Smooth muscle cell (in vitro differentiated cells): ENCODE data around the gene TEPSIN. TPM values are rescaled to one million over a fixed set of nuclear protein-coding genes. Genes with fewer than 3 reads are reported as not detected.

Source experiments
- DNase-seq: peaks from one replicate; lab custom pipeline; 2025; ENCODE audit not compliant: unreplicated experiment; lab: John Stamatoyannopoulos, UW
- H2AFZ ChIP-seq: fragments of 200-600 bp; sonication (generic); 2 replicates; pipeline ENCODE4 v1.6.0; 2016; ENCODE audit warnings: antibody characterized with exemption, low read depth, mild to moderate bottlenecking
- H3F3A ChIP-seq: fragments of 200-600 bp; sonication (generic); 2 replicates; pipeline ENCODE4 v1.6.0; 2017; ENCODE audit warnings: antibody characterized with exemption, low read depth
- H3K27ac ChIP-seq: fragments of 200-600 bp; sonication (generic); 2 replicates; pipeline ENCODE4 v1.5.1; 2016; ENCODE audit warnings: low read depth, mild to moderate bottlenecking
- H3K27me3 ChIP-seq: fragments of 200-600 bp; sonication (generic); 2 replicates; pipeline ENCODE4 v1.6.1; 2016; ENCODE audit warnings: low read depth, mild to moderate bottlenecking
- H3K36me3 ChIP-seq: fragments of 200-600 bp; sonication (generic); 2 replicates; pipeline ENCODE4 v1.5.1; 2016; ENCODE audit warnings: low read depth
- H3K4me1 ChIP-seq: fragments of 200-600 bp; sonication (generic); 2 replicates; pipeline ENCODE4 v1.5.1; 2016; ENCODE audit warnings: low read depth
- H3K4me2 ChIP-seq: fragments of 200-600 bp; sonication (generic); 2 replicates; pipeline ENCODE4 v1.6.0; 2016; ENCODE audit warnings: mild to moderate bottlenecking
- H3K4me3 ChIP-seq: fragments of 200-600 bp; sonication (generic); 2 replicates; pipeline ENCODE4 v1.5.1; 2016; ENCODE audit warnings: mild to moderate bottlenecking
- H3K79me2 ChIP-seq: fragments of 200-600 bp; sonication (generic); 2 replicates; pipeline ENCODE4 v1.6.0; 2016; ENCODE audit warnings: low read depth, mild to moderate bottlenecking
- H3K9ac ChIP-seq: fragments of 200-600 bp; sonication (generic); 2 replicates; pipeline ENCODE4 v1.6.0; 2016; ENCODE audit warnings: low read depth
- H3K9me3 ChIP-seq: fragments of 200-600 bp; sonication (generic); replicated peaks from 2 replicates; pipeline ENCODE4 v1.5.1; 2016; ENCODE audit warnings: low read depth
- H4K20me1 ChIP-seq: fragments of 200-600 bp; sonication (generic); 2 replicates; pipeline ENCODE4 v1.6.0; 2016; ENCODE audit warnings: low read depth
- CTCF ChIP-seq: fragments of 200-600 bp; sonication (generic); IDR thresholded peaks from 2 replicates; pipeline ENCODE4 v1.5.1; 2017; ENCODE audit warnings: borderline replicate concordance, mild to moderate bottlenecking, antibody characterized with exemption; ENCODE audit not compliant: insufficient read depth, poor library complexity, severe bottlenecking
- WGBS: methylation state at CpG from one replicate; pipeline ENCODE4 v1.1.7; 2016; ENCODE audit warnings: low lambda C conversion rate; 5-methylcytosine and 5-hydroxymethylcytosine counted together
- polyA plus RNA-seq: library from polyadenylated mRNA; unstranded; fragments of >200 nt; fragmentation: Nextera tagmentation; extraction: Ambion mirVana; gene quantifications from 2 replicates; pipeline ENCODE4 v1.2.1, GENCODE V29; 2016
- total RNA-seq: library from RNA; depleted of rRNA; stranded (reverse); fragments of >200 nt; gene quantifications from 2 replicates; pipeline ENCODE4 v1.2.3, GENCODE V29; 2014

The TEPSIN gene
- total and polyA plus RNA-seq, 2 experiments from 2014 or later, result 9.8 to 18.6 TPM

- Histone ChIP-seq H3K79me2 (no peaks in the 10 kb centered on the region), H3K27me3 (no peaks in the 10 kb centered on the region), H3F3A (no peaks in the 10 kb centered on the region), H3K4me1 (no peaks in the 10 kb centered on the region), H3K27ac (no peak overlapping the region), H2AFZ (no peak overlapping the region), H3K36me3 (no peaks in the 10 kb centered on the region), H3K9ac (no peak overlapping the region), H3K4me2 (no peak overlapping the region), H3K9me3 (no peaks in the 10 kb centered on the region), H3K4me3 (no peak overlapping the region), H4K20me1 (peaks cover 16% of the 10 kb centered on the region)
- WGBS, result 98% methylated on average over 14 of the region's 14 CpGs
- no peak for TF ChIP-seq CTCF
- no peak for DNase-seq
Measured at GRCh38 chr17:81274471-81274855, 35.6 kb upstream of the TEPSIN start.

GRCh38 chr17:81273698-81274470 lies 35.0 kb upstream of the TEPSIN start:
- no peak overlapping the region for H3K9ac ChIP-seq
- no peak for TF ChIP-seq CTCF
- H3K4me1 ChIP-seq, result no peaks in the 10 kb centered on the region
- no peaks in the 10 kb centered on the region for H3F3A ChIP-seq
- no peak overlapping the region for H3K27ac ChIP-seq
- H3K36me3 ChIP-seq, result no peaks in the 10 kb centered on the region
- peaks cover 12% of the 10 kb centered on the region for H4K20me1 ChIP-seq
- H3K27me3 ChIP-seq, result no peaks in the 10 kb centered on the region
- WGBS, result 98% methylated on average over 31 of the region's 31 CpGs
- H2AFZ ChIP-seq, result no peak overlapping the region
- DNase-seq, result no peak
- H3K79me2 ChIP-seq, result no peaks in the 10 kb centered on the region
- H3K4me3 ChIP-seq, result no peak overlapping the region
- no peaks in the 10 kb centered on the region for H3K9me3 ChIP-seq
- no peak overlapping the region for H3K4me2 ChIP-seq

GRCh38 chr17:81272616-81273015 lies 33.8 kb upstream of the TEPSIN start:
- 96% methylated on average over 12 of the region's 12 CpGs for WGBS
- Histone ChIP-seq H3K79me2 (no peaks in the 10 kb centered on the region), H3K9me3 (no peaks in the 10 kb centered on the region), H3K4me1 (no peaks in the 10 kb centered on the region), H3K27me3 (no peaks in the 10 kb centered on the region), H2AFZ (no peak overlapping the region), H3K36me3 (no peaks in the 10 kb centered on the region), H3F3A (no peaks in the 10 kb centered on the region), H3K4me3 (no peak overlapping the region), H3K4me2 (no peak overlapping the region), H3K9ac (no peak overlapping the region), H3K27ac (no peak overlapping the region), H4K20me1 (peaks cover 17% of the 10 kb centered on the region)
- no peak for DNase-seq
- no peak for TF ChIP-seq CTCF

GRCh38 chr17:81271226-81271625 lies 32.4 kb upstream of the TEPSIN start:
- Histone ChIP-seq H3K79me2 (no peaks in the 10 kb centered on the region), H3K4me2 (no peak overlapping the region), H3K4me1 (no peaks in the 10 kb centered on the region), H3F3A (no peaks in the 10 kb centered on the region), H3K9ac (no peak overlapping the region), H3K27me3 (no peaks in the 10 kb centered on the region), H3K36me3 (no peaks in the 10 kb centered on the region), H4K20me1 (peaks cover 16% of the 10 kb centered on the region), H3K4me3 (no peak overlapping the region), H3K27ac (no peak overlapping the region), H2AFZ (no peak overlapping the region), H3K9me3 (no peaks in the 10 kb centered on the region)
- no peak for TF ChIP-seq CTCF
- no peak for DNase-seq
- WGBS, result 97% methylated on average over 12 of the region's 12 CpGs
